AG04450 (cell line): ENCODE measurements around the gene TNFAIP2. TPM values are rescaled to one million over a fixed set of nuclear protein-coding genes. Genes with fewer than 3 reads are reported as not detected.

ENCODE experiments used
- CTCF ChIA-PET: fragments of 300-600, 350-600 bp; formaldehyde crosslinking; extraction: SDS; loops from one replicate; lab custom pipeline; 2022; ENCODE audit warnings: antibody characterized with exemption, inconsistent platforms; lab: Charles Lee
- POLR2A ChIA-PET: fragments of 350-600 bp; formaldehyde crosslinking; extraction: SDS; loops from one replicate; lab custom pipeline; 2021; ENCODE audit warnings: antibody characterized with exemption, inconsistent platforms; lab: Yijun Ruan, JAX
- DNase-seq: peaks from one replicate; pipeline ENCODE4 v3.0.0-alpha.2; 2011; ENCODE audit warnings: low read depth, low spot score
- H3K27ac ChIP-seq: one replicate; pipeline ENCODE4 v1.5.1; 2012; ENCODE audit warnings: low read depth, low read length, control low read depth
- H3K27me3 ChIP-seq: one replicate; pipeline ENCODE4 v1.6.0; 2012; ENCODE audit warnings: low read length; ENCODE audit not compliant: control insufficient read depth, insufficient read depth
- H3K4me3 ChIP-seq: 2 replicates; pipeline ENCODE4 v1.5.1; 2011; ENCODE audit warnings: mild to moderate bottlenecking, low read depth, low read length, control low read depth
- H3K9me3 ChIP-seq: 2 replicates; pipeline ENCODE4 v1.5.1; 2012; ENCODE audit warnings: low read length; ENCODE audit not compliant: control insufficient read depth, insufficient read depth
- CTCF ChIP-seq: IDR thresholded peaks from 2 replicates; pipeline ENCODE4 v1.5.1; 2011; ENCODE audit warnings: low read depth, low read length, control low read depth, inconsistent platforms
- polyA plus RNA-seq: library from polyadenylated mRNA; depleted of rRNA; stranded (reverse); fragments of >200 nt; gene quantifications from 2 replicates; pipeline ENCODE4 v1.2.3, GENCODE V29; 2011

TNFAIP2 gene
- polyA plus RNA-seq, 1 experiment, result 15.3 TPM

- CTCF ChIA-PET, result interaction anchor here (1.0 to 2.8 kb wide), 2 partner anchors 18 to 36 kb away, joined by 3 to 8 read pairs; no protein-coding TSS in a partner anchor
- Histone ChIP-seq H3K27me3 (peaks cover 11% of the 10 kb centered on the region), H3K4me3 (no peak overlapping the region), H3K9me3 (no peaks in the 10 kb centered on the region; the same call in 1 of the 2 replicates), H3K27ac (no peak overlapping the region)
- no peak for TF ChIP-seq CTCF
- POLR2A ChIA-PET, result no interaction called here
- DNase-seq, result no peak
Observed at GRCh38 chr14:103140316-103141109, 17.3 kb downstream of the TNFAIP2 start.

- POLR2A ChIA-PET, result no interaction called here
- CTCF ChIA-PET, result interaction anchor here (1.0 to 2.8 kb wide), 2 partner anchors 17 to 36 kb away, joined by 3 to 8 read pairs; no protein-coding TSS in a partner anchor
- TF ChIP-seq CTCF, result peak; percentile 67
- DNase-seq, result no peak
- Histone ChIP-seq H3K4me3 (no peak overlapping the region), H3K27me3 (peaks cover 11% of the 10 kb centered on the region), H3K27ac (no peak overlapping the region), H3K9me3 (no peaks in the 10 kb centered on the region; the same call in 1 of the 2 replicates)
Observed at GRCh38 chr14:103141117-103141796, 18.0 kb downstream of the TNFAIP2 start.

- Histone ChIP-seq H3K4me3 (no peak overlapping the region), H3K27me3 (peaks cover 15% of the 10 kb centered on the region), H3K9me3 (no peaks in the 10 kb centered on the region; the same call in 1 of the 2 replicates), H3K27ac (no peak overlapping the region)
- CTCF ChIA-PET, result interaction anchor here (0.6 to 1.7 kb wide), 2 partner anchors 37 to 67 kb away, joined by 3 to 6 read pairs; no protein-coding TSS in a partner anchor
- TF ChIP-seq CTCF, result no peak
- no peak for DNase-seq
- POLR2A ChIA-PET, result no interaction called here
Observed at GRCh38 chr14:103142026-103142425, 18.8 kb downstream of the TNFAIP2 start.

- Histone ChIP-seq H3K9me3 (no peaks in the 10 kb centered on the region; the same call in 1 of the 2 replicates), H3K27ac (no peak overlapping the region), H3K27me3 (peaks cover 15% of the 10 kb centered on the region), H3K4me3 (no peak overlapping the region)
- DNase-seq, result no peak
- CTCF ChIA-PET, result interaction anchor here (1.7 kb wide), 1 partner anchor 37 kb away, joined by 6 read pairs; no protein-coding TSS in a partner anchor
- TF ChIP-seq CTCF, result no peak
- POLR2A ChIA-PET, result interaction anchor here (0.5 kb wide), 1 partner anchor 46 kb away, joined by 3 read pairs; no protein-coding TSS in a partner anchor
Observed at GRCh38 chr14:103142721-103143302, 19.6 kb downstream of the TNFAIP2 start.
